RWPE1 (cell line): Measurements from ENCODE around the gene SEMA4G.

ENCODE experiments used
- CTCF ChIA-PET: fragments of 350-600 bp; sonication (Branson Sonifier 250); formaldehyde crosslinking; extraction: SDS; loops from one replicate; lab custom pipeline; 2021; lab: Yijun Ruan, JAX
- POLR2A ChIA-PET: fragments of 400-600 bp; formaldehyde crosslinking; extraction: SDS; loops from one replicate; lab custom pipeline; 2020; ENCODE audit warnings: antibody characterized with exemption; ENCODE audit not compliant: low non-redundant PET; lab: Yijun Ruan, JAX
- DNase-seq: peaks from one replicate; pipeline ENCODE4 v3.0.0; 2012; ENCODE audit warnings: low spot score
- H3K27ac ChIP-seq: fragments of 450-650 bp; 2 replicates; pipeline ENCODE4 v1.5.1; 2017
- CTCF ChIP-seq: fragments of 450-650 bp; conservative IDR thresholded peaks from 2 replicates; pipeline ENCODE4 v1.5.1; 2017; ENCODE audit warnings: low read depth, mild to moderate bottlenecking

The SEMA4G gene

GRCh38 chr10:100980311-100980710 lies 11.0 kb downstream of the SEMA4G start:
- ChIA-PET CTCF (interaction anchor here (1.4 kb wide), 1 partner anchor 34 kb away, joined by 4 read pairs; no protein-coding TSS in a partner anchor), POLR2A (no interaction called here)
- no peak for TF ChIP-seq CTCF
- no peak for DNase-seq
- no peak overlapping the region for H3K27ac ChIP-seq

- CTCF ChIA-PET: interaction anchor here (1.4 kb wide), 1 partner anchor 34 kb away, joined by 4 read pairs; no protein-coding TSS in a partner anchor
- H3K27ac ChIP-seq: no peak overlapping the region
- no peak for DNase-seq
- no peak for TF ChIP-seq CTCF
- POLR2A ChIA-PET: no interaction called here
Measured at GRCh38 chr10:100980711-100981110, 11.4 kb downstream of the SEMA4G start.

DNA sequence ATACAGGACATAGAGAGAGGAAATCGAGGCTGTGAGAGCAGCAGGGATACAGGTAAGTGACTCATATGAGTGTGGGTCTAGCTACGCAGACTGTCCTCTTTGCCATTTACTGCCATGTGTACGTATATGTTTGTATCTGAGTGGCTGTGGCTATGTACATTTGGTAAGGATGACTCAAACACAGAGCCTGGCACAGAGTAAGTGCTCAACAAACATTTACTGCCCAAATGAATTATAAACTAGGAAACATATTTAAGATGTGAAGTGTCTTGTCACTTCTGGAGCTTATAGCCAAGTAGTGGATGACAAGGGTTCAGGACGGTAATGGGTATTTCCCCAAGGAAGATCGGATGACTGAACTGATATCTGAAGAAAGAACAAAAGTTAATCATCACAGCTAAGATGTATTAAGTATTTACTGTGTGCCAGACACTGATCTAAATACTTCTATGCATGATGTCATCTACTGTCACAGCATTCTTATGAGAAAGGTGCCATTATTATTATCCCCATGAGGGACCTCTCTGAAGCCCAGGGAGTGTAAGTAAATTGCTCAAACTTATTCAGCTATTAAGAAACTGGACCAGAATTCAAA lies 12.0 kb downstream of the SEMA4G start:
- POLR2A ChIA-PET: no interaction called here
- no peak for DNase-seq
- TF ChIP-seq CTCF: no peak
- CTCF ChIA-PET: interaction anchor here (0.6 to 1.4 kb wide), 2 partner anchors 15 to 33 kb away, joined by 4 read pairs; no protein-coding TSS in a partner anchor
- no peak overlapping the region for H3K27ac ChIP-seq

- ChIA-PET POLR2A (no interaction called here), CTCF (no interaction called here)
- DNase-seq: no peak
- H3K27ac ChIP-seq: peak overlapping the region; percentile 19; the same call in 1 of the 2 replicates
- no peak for TF ChIP-seq CTCF
Measured at GRCh38 chr10:100982916-100983830, 13.9 kb downstream of the SEMA4G start.

DNA sequence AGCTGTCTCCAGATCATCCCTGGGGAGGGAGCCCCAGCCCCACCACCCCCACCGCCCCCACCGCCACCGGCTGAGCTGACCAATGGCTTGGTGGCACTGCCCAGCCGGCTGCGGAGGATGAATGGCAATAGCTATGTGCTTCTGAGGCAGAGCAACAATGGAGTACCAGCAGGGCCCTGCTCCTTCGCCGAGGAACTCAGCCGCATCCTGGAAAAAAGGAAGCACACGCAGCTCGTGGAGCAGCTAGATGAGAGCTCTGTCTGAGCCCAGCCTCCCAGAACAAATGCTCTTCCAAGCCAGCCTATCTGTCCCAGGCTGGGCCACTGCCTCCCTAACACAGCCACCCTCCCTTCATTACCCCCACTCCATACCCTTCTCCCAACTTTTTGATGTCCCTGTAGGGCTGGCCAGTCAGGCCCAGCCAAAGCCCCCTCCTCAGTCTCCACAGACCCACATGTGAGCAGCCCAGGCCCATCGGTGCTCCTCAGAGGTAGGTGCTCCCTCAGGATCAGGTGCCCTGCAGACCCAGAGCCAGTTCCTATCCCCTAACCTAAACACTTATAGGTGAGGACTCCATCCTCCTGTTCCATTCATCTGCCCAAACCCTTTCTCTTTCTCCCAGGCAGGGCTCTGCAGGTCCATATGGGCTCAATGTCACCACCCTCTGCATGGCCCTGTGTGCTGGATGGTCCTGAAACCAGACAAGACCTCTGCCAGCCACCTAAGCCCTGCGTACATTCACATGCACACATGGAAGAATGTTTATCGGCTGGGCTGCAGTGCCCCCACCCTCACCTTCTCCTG lies 14.8 kb downstream of the SEMA4G start:
- DNase-seq: no peak
- H3K27ac ChIP-seq: no peak overlapping the region; the same call in 1 of the 2 replicates
- ChIA-PET POLR2A (no interaction called here), CTCF (interaction anchor here (0.5 kb wide), 1 partner anchor 559 kb away, joined by 6 read pairs; no protein-coding TSS in a partner anchor)
- no peak for TF ChIP-seq CTCF

DNA sequence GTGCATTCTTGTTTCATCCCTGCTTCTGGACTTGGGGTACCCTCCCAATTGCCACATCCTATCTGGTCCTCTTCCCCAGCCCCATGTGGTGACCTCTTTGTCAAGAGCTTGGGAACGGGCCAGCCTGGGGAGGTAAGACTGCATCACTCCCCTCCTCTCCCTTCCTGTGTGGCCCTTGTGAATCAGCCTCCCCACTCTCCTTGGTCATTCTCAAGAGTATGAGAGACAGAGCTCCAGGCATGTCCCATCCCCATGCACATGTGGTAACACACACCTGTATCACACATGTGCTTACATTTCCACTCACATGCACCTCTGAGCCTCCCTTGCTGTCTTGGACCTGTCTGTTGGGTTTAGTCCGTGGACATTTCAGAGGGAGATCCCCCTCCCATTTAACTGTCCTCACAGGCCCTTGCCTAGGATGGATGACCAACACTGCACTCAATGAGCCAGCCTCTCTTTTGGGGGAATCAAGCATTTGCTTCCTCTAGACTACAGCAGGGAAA lies 15.4 kb downstream of the SEMA4G start:
- no peak for DNase-seq
- no peak overlapping the region; the same call in 1 of the 2 replicates for H3K27ac ChIP-seq
- ChIA-PET POLR2A (interaction anchor here (0.9 kb wide), 1 partner anchor 13 kb away, joined by 7 read pairs; no protein-coding TSS in a partner anchor), CTCF (interaction anchor here (0.5 to 1.6 kb wide), 4 partner anchors 13 to 558 kb away, joined by 4 to 7 read pairs (median 6); no protein-coding TSS in a partner anchor)
- no peak for TF ChIP-seq CTCF
